GM21723 (cell line): ENCODE results near the gene MAP3K5.

Experiments used
- ATAC-seq: cut with Tn5 transposase; IDR thresholded peaks from one replicate; pipeline ENCODE4 v1.9.1; 2021; ENCODE audit warnings: mild to moderate bottlenecking, moderate library complexity; ENCODE audit not compliant: unreplicated experiment

MAP3K5 gene

GRCh38 chr6:136614994-136615393, 177.3 kb downstream of the MAP3K5 start:
- no peak for ATAC-seq

GRCh38 chr6:136614350-136614749, 177.9 kb downstream of the MAP3K5 start:
- ATAC-seq, result no peak

- ATAC-seq, result no peak
These were observed 178.8 kb downstream of the MAP3K5 start for GRCh38 chr6:136613477-136613876.

- ATAC-seq, result no peak
These were observed 179.4 kb downstream of the MAP3K5 start for GRCh38 chr6:136612666-136613389.

- ATAC-seq, result no peak
These were observed 180.5 kb downstream of the MAP3K5 start for GRCh38 chr6:136611746-136612145.

GRCh38 chr6:136611133-136611532, 181.1 kb downstream of the MAP3K5 start:
- no peak for ATAC-seq

- ATAC-seq, result no peak
These were observed 182.2 kb downstream of the MAP3K5 start for GRCh38 chr6:136609873-136610706.

- ATAC-seq, result no peak
These were observed 183.3 kb downstream of the MAP3K5 start for GRCh38 chr6:136608991-136609390.

- ATAC-seq, result peak; percentile 88
These were observed 184.1 kb downstream of the MAP3K5 start for GRCh38 chr6:136607932-136608772.

GRCh38 chr6:136607204-136607931, 184.9 kb downstream of the MAP3K5 start:
- ATAC-seq, result no peak

- no peak for ATAC-seq
These were observed 187.3 kb downstream of the MAP3K5 start for GRCh38 chr6:136604928-136605510.

GRCh38 chr6:136604328-136604825, 187.9 kb downstream of the MAP3K5 start:
- no peak for ATAC-seq

- no peak for ATAC-seq
These were observed 191.5 kb downstream of the MAP3K5 start for GRCh38 chr6:136600818-136601217.

- no peak for ATAC-seq
These were observed 192.8 kb downstream of the MAP3K5 start for GRCh38 chr6:136599329-136600011.

- no peak for ATAC-seq
These were observed 194.2 kb downstream of the MAP3K5 start for GRCh38 chr6:136598048-136598447.

GRCh38 chr6:136594671-136595070, 197.6 kb downstream of the MAP3K5 start:
- no peak for ATAC-seq

GRCh38 chr6:136593748-136594490, 198.4 kb downstream of the MAP3K5 start:
- peak; percentile 96 for ATAC-seq

GRCh38 chr6:136592930-136593673, 199.2 kb downstream of the MAP3K5 start:
- ATAC-seq, result no peak
